Breast epithelium (tissue), 4 donors: ENCODE results near the gene WDR93. TPM values are rescaled to one million over a fixed set of nuclear protein-coding genes. Genes with fewer than 3 reads are reported as not detected.

ENCODE experiments used
- DNase-seq, 2 donors: peaks; one replicate each; pipeline ENCODE4 v3.0.0-alpha.2; 2019; ENCODE audit warnings: low spot score in 2 of 2
- H3K27ac ChIP-seq, 2 donors: fragments of 200-600 bp; sonication (generic) in 1 of 2; one replicate each; pipeline ENCODE4 v1.5.1; 2016 to 2019; ENCODE audit warnings: mild to moderate bottlenecking in 1 of 2
- H3K27me3 ChIP-seq, 2 donors: fragments of 200-600 bp; sonication (generic) in 1 of 2; one replicate each; pipeline versions ENCODE4 v1.5.1 to v1.6.0; 2017 to 2019; ENCODE audit warnings: control low read depth in 1 of 2, mild to moderate bottlenecking in 1 of 2
- H3K36me3 ChIP-seq: fragments of 200-600 bp; one replicate; pipeline ENCODE4 v1.5.1; 2019
- H3K4me1 ChIP-seq, 2 donors: fragments of 200-600 bp; sonication (generic); one replicate each; pipeline ENCODE4 v1.5.1; 2016 to 2019; ENCODE audit warnings: control low read depth in 1 of 2
- H3K4me3 ChIP-seq, 3 donors: fragments of 200-600 bp; sonication (generic); 1 replicate in 2 of 3; 2 replicates in 1 of 3; pipeline ENCODE4 v1.5.1; 2016 to 2019; ENCODE audit warnings: mild to moderate bottlenecking in 3 of 3, moderate library complexity in 2 of 3
- H3K9me3 ChIP-seq, 2 donors: fragments of 200-600 bp; sonication (generic) in 1 of 2; one replicate each; pipeline ENCODE4 v1.5.1; 2016 to 2019; ENCODE audit warnings: control low read depth in 1 of 2
- CTCF ChIP-seq, 3 donors: fragments of 450-650 bp; IDR thresholded peaks; one replicate each; pipeline ENCODE4 v1.5.1; 2016 to 2017; ENCODE audit warnings: antibody characterized with exemption in 3 of 3, mild to moderate bottlenecking in 3 of 3, moderate library complexity in 3 of 3
- POLR2A ChIP-seq: fragments of 450-650 bp; IDR thresholded peaks from one replicate; pipeline ENCODE4 v1.6.1; 2016; ENCODE audit warnings: antibody characterized with exemption, mild to moderate bottlenecking, moderate library complexity
- POLR2AphosphoS5 ChIP-seq, 3 donors: sonication (generic); formaldehyde crosslinking; IDR thresholded peaks; one replicate each; pipeline ENCODE4 v1.6.1; 2017; ENCODE audit warnings: antibody characterized with exemption in 3 of 3
- intact Hi-C: fragments of 100-400 bp; cut with DNase I; formaldehyde crosslinking; loops from one replicate; pipeline ENCODE4 v1.15.1; 2023; ENCODE audit warnings: low total_unique reads
- total RNA-seq, 3 donors: library from RNA; depleted of rRNA; stranded (reverse); fragments of >200 nt; gene quantifications; one replicate each; pipeline ENCODE4 v1.1.0, GENCODE V29; 2016

WDR93 gene
- total RNA-seq, 3 donors from 2014 or later, result 0.80 to 1.0 (median 0.98) TPM

GRCh38 chr15:89654847-89655805, 35.5 kb upstream of the WDR93 start, which contains the start of gene KIF7:
KIF7 (minus strand) TSS chr15:89655467; CDS start chr15:89652930, 2,537 bp downstream.
- TF ChIP-seq CTCF (IDR thresholded peaks at IDR 0.05), result no peak
- TF ChIP-seq POLR2A, result no peak
- no peak for TF ChIP-seq POLR2AphosphoS5 (IDR thresholded peaks at IDR 0.05)
- H3K27ac ChIP-seq, result peak within 1 kb of the TSS; percentile 71 to 77
- no peaks in the 10 kb centered on the region for H3K4me1 ChIP-seq
- H3K36me3 ChIP-seq, result no peaks in the 10 kb centered on the region
- no peaks in the 10 kb centered on the region for H3K27me3 ChIP-seq
- H3K9me3 ChIP-seq, result no peaks in the 10 kb centered on the region
- intact Hi-C loops, result no loop called here
- peak within 1 kb of the TSS; percentile 73 to 86 (median 77) for H3K4me3 ChIP-seq
- DNase-seq, result no peak

- no peak for DNase-seq
- Histone ChIP-seq H3K36me3 (no peaks in the 10 kb centered on the region), H3K27me3 (no peaks in the 10 kb centered on the region), H3K27ac (no peak overlapping the region), H3K4me3 (no peak overlapping the region), H3K9me3 (no peaks in the 10 kb centered on the region), H3K4me1 (no peaks in the 10 kb centered on the region)
- intact Hi-C loops, result no loop called here
- TF ChIP-seq POLR2AphosphoS5 (IDR thresholded peaks at IDR 0.05) (no peak), CTCF (IDR thresholded peaks at IDR 0.05) (no peak)
Observed at GRCh38 chr15:89656116-89656815, 34.3 kb upstream of the WDR93 start.

- Histone ChIP-seq H3K4me3 (no peak overlapping the region), H3K27ac (no peak overlapping the region), H3K9me3 (no peaks in the 10 kb centered on the region), H3K4me1 (peaks cover 0 to 5% of the 10 kb centered on the region in 2 donors), H3K27me3 (no peaks in the 10 kb centered on the region), H3K36me3 (no peaks in the 10 kb centered on the region)
- intact Hi-C loops, result no loop called here
- TF ChIP-seq POLR2A (no peak), POLR2AphosphoS5 (IDR thresholded peaks at IDR 0.05) (no peak)
- DNase-seq, result no peak
Observed at GRCh38 chr15:89657686-89658200, 32.9 kb upstream of the WDR93 start.

- no peak overlapping the region for H3K27ac ChIP-seq
- DNase-seq, result no peak
- H3K9me3 ChIP-seq, result no peaks in the 10 kb centered on the region
- H3K4me3 ChIP-seq, result no peak overlapping the region
- intact Hi-C loops, result no loop called here
- TF ChIP-seq CTCF (IDR thresholded peaks at IDR 0.05) (no peak), POLR2AphosphoS5 (IDR thresholded peaks at IDR 0.05) (no peak), POLR2A (no peak)
- no peaks in the 10 kb centered on the region for H3K36me3 ChIP-seq
- H3K27me3 ChIP-seq, result no peaks in the 10 kb centered on the region
- H3K4me1 ChIP-seq, result peaks cover 0 to 11% of the 10 kb centered on the region in 2 donors
Observed at GRCh38 chr15:89659295-89659694, 31.3 kb upstream of the WDR93 start.

GRCh38 chr15:89660556-89660955, 30.1 kb upstream of the WDR93 start:
- H3K36me3 ChIP-seq, result no peaks in the 10 kb centered on the region
- H3K4me1 ChIP-seq, result peaks cover 0 to 11% of the 10 kb centered on the region in 2 donors
- no peak for TF ChIP-seq POLR2AphosphoS5 (IDR thresholded peaks at IDR 0.05)
- TF ChIP-seq CTCF (IDR thresholded peaks at IDR 0.05), result no peak
- TF ChIP-seq POLR2A, result no peak
- no peak overlapping the region for H3K4me3 ChIP-seq
- intact Hi-C loops, result no loop called here
- H3K27ac ChIP-seq, result no peak overlapping the region
- no peak for DNase-seq
- no peaks in the 10 kb centered on the region for H3K27me3 ChIP-seq
- H3K9me3 ChIP-seq, result no peaks in the 10 kb centered on the region
